Vagina (tissue), 2 donors: ENCODE results near the gene GLI3. TPM values are rescaled to one million over a fixed set of nuclear protein-coding genes. Genes with fewer than 3 reads are reported as not detected.
A peak's percentile ranks its signal among the peaks of the same experiment; 100 is the strongest.

Experiments used
- DNase-seq, 2 donors: peaks; one replicate each; pipeline ENCODE4 v3.0.0-alpha.2; 2017; ENCODE audit errors: extremely low spot score in 2 of 2
- H3K27ac ChIP-seq: fragments of 200-600 bp; sonication (generic); one replicate; pipeline ENCODE4 v1.5.1; 2019
- H3K27me3 ChIP-seq: fragments of 200-600 bp; sonication (generic); one replicate; pipeline ENCODE4 v1.5.1; 2019
- H3K36me3 ChIP-seq, 2 donors: fragments of 200-600 bp; sonication (generic); one replicate each; pipeline ENCODE4 v1.5.1; 2017 to 2019
- H3K4me1 ChIP-seq: fragments of 200-600 bp; sonication (generic); one replicate; pipeline ENCODE4 v1.5.1; 2019
- H3K4me3 ChIP-seq, 2 donors: fragments of 200-600 bp; sonication (generic); 1 replicate in 1 of 2; 2 replicates in 1 of 2; pipeline ENCODE4 v1.5.1; 2016 to 2019
- H3K9me3 ChIP-seq: fragments of 200-600 bp; sonication (generic); one replicate; pipeline ENCODE4 v1.5.1; 2019
- CTCF ChIP-seq, 3 experiments: fragments of 450-650 bp in 2 of 3; fragments of 200-600 bp in 1 of 3; sonication (generic) in 1 of 3; IDR thresholded peaks; one replicate each; pipeline ENCODE4 v1.5.1; 2017 to 2019; ENCODE audit warnings: antibody characterized with exemption in 3 of 3, mild to moderate bottlenecking in 2 of 3, moderate library complexity in 2 of 3
- POLR2A ChIP-seq, 2 donors: fragments of 450-650 bp; IDR thresholded peaks; one replicate each; pipeline ENCODE4 v1.6.1; 2017; ENCODE audit warnings: antibody characterized with exemption in 2 of 2, mild to moderate bottlenecking in 2 of 2, moderate library complexity in 2 of 2
- POLR2AphosphoS5 ChIP-seq, 2 donors: sonication (generic); formaldehyde crosslinking; IDR thresholded peaks; one replicate each; pipeline ENCODE4 v1.9.0; 2017; ENCODE audit warnings: antibody characterized with exemption in 2 of 2, mild to moderate bottlenecking in 2 of 2, low read depth in 1 of 2; ENCODE audit not compliant: insufficient read depth in 1 of 2
- intact Hi-C: fragments of 100-400 bp; cut with DNase I; formaldehyde crosslinking; loops from one replicate; pipeline ENCODE4 v1.15.1; 2023
- total RNA-seq: library from RNA; depleted of rRNA; stranded (reverse); fragments of >200 nt; gene quantifications from one replicate; pipeline ENCODE4 v1.2.3, GENCODE V29; 2016

Gene GLI3
- total RNA-seq, 1 donor from 2014 or later = 24.6 TPM

- intact Hi-C loops = no loop called here
- Histone ChIP-seq H3K36me3 (no peaks in the 10 kb centered on the region), H3K27me3 (no peaks in the 10 kb centered on the region), H3K4me3 (peak overlapping the region; percentile 26 to 28), H3K27ac (no peak overlapping the region), H3K9me3 (no peaks in the 10 kb centered on the region), H3K4me1 (peaks cover 55% of the 10 kb centered on the region)
- no peak for TF ChIP-seq POLR2A (IDR thresholded peaks at IDR 0.05)
- TF ChIP-seq POLR2AphosphoS5 (IDR thresholded peaks at IDR 0.05; ENCODE audit: insufficient read depth in 1 of 2, low read depth in 1 of 2) = no peak
- TF ChIP-seq CTCF (IDR thresholded peaks at IDR 0.05) = no peak
- no peak for DNase-seq
These were observed 8.9 kb downstream of the GLI3 start for GRCh38 chr7:42227936-42228591.

GRCh38 chr7:42227541-42227935 lies 9.5 kb downstream of the GLI3 start:
- Histone ChIP-seq H3K36me3 (no peaks in the 10 kb centered on the region), H3K4me3 (peak overlapping the region; percentile 26 to 28), H3K27ac (no peak overlapping the region), H3K27me3 (no peaks in the 10 kb centered on the region), H3K9me3 (no peaks in the 10 kb centered on the region), H3K4me1 (peaks cover 49% of the 10 kb centered on the region)
- intact Hi-C loops = no loop called here
- no peak for DNase-seq
- TF ChIP-seq CTCF (IDR thresholded peaks at IDR 0.05) (no peak), POLR2AphosphoS5 (IDR thresholded peaks at IDR 0.05; ENCODE audit: insufficient read depth in 1 of 2, low read depth in 1 of 2) (no peak)

GRCh38 chr7:42227021-42227420 lies 10.0 kb downstream of the GLI3 start:
- H3K4me1 ChIP-seq = peaks cover 49% of the 10 kb centered on the region
- no peak overlapping the region for H3K27ac ChIP-seq
- no peak for TF ChIP-seq POLR2A (IDR thresholded peaks at IDR 0.05)
- no peak for TF ChIP-seq POLR2AphosphoS5 (IDR thresholded peaks at IDR 0.05; ENCODE audit: insufficient read depth in 1 of 2, low read depth in 1 of 2)
- TF ChIP-seq CTCF (IDR thresholded peaks at IDR 0.05) = no peak
- intact Hi-C loops = no loop called here
- no peak overlapping the region for H3K4me3 ChIP-seq
- H3K9me3 ChIP-seq = no peaks in the 10 kb centered on the region
- no peak for DNase-seq
- H3K27me3 ChIP-seq = no peaks in the 10 kb centered on the region
- no peaks in the 10 kb centered on the region for H3K36me3 ChIP-seq

- no peaks in the 10 kb centered on the region for H3K9me3 ChIP-seq
- peaks cover 45% of the 10 kb centered on the region for H3K4me1 ChIP-seq
- intact Hi-C loops = no loop called here
- no peaks in the 10 kb centered on the region for H3K36me3 ChIP-seq
- no peak for DNase-seq
- no peak overlapping the region for H3K4me3 ChIP-seq
- no peak overlapping the region for H3K27ac ChIP-seq
- no peaks in the 10 kb centered on the region for H3K27me3 ChIP-seq
- no peak for TF ChIP-seq POLR2A (IDR thresholded peaks at IDR 0.05)
These were observed 10.6 kb downstream of the GLI3 start for GRCh38 chr7:42226354-42226941.

GRCh38 chr7:42224391-42225003 lies 12.5 kb downstream of the GLI3 start:
- Histone ChIP-seq H3K4me3 (no peak overlapping the region), H3K36me3 (no peaks in the 10 kb centered on the region), H3K9me3 (no peaks in the 10 kb centered on the region), H3K27me3 (no peaks in the 10 kb centered on the region), H3K4me1 (peaks cover 57% of the 10 kb centered on the region), H3K27ac (no peak overlapping the region)
- no peak for DNase-seq
- TF ChIP-seq POLR2A (IDR thresholded peaks at IDR 0.05) (no peak), CTCF (IDR thresholded peaks at IDR 0.05) (no peak), POLR2AphosphoS5 (IDR thresholded peaks at IDR 0.05; ENCODE audit: insufficient read depth in 1 of 2, low read depth in 1 of 2) (no peak)
- intact Hi-C loops = no loop called here
